EH (cell line): Measurements from ENCODE around the gene SKAP1.
"Not testable (repeated sequence)": the region's sequence is repeated elsewhere in the genome, so short reads cannot be mapped to it uniquely, and the experiment has no call there.

Source experiments
- DNase-seq: peaks from one replicate; pipeline ENCODE4 v3.0.0-alpha.2; 2015; ENCODE audit warnings: low read depth

SKAP1 gene

DNA sequence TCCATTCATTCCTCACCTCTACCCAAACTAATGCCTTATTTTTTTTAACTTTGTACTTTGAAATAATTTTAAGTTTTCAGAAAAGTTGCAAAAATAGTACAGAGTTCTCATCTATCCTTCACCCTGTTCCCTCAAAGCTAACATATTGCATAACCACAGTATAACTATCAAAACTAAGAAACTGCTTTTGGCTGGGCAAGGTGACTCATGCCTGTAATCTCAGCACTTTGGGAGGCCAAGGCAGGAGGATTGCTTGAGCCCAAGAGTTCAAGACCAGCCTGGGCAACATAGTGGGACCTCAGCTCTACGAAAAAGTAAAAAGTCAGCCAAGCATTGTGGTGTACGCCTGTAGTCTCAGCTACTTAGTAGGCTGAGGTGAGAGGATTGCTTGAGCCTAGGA, 147.7 kb downstream of the SKAP1 start:
- DNase-seq, result no peak

DNA sequence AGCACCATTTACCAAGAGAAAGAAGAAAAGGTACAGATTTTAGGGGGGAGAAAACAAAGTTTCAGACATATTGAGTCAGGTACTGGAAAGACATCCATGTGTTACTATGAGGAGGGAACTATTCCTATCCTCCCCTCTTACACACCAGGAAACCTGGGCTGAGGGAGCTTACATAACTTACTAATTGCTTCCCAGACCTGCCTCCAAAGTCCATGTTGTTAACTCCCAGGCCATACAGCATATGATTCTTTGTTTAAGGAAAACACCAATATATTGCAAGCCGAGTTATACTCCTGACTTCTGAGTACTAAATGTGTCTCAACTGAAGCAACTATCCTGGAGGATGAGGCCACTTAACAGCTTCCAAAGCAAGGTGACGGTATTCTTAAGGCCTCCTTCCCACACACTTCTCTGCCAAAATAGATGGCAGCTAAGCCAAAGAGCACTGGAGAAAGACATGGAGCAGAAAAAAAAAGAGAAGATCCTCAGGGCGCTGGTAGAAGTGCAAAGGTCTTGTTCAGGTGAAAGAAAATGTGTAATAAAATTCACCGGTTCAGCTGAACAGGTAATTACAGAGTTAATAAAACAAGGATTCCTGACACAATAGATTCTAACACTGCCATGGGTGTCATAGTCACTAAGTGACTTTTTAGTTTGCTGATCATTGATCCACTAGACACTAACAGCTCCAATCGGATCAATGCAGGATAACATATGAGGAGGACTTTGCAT, 151.1 kb downstream of the SKAP1 start:
- DNase-seq, result no peak

DNA sequence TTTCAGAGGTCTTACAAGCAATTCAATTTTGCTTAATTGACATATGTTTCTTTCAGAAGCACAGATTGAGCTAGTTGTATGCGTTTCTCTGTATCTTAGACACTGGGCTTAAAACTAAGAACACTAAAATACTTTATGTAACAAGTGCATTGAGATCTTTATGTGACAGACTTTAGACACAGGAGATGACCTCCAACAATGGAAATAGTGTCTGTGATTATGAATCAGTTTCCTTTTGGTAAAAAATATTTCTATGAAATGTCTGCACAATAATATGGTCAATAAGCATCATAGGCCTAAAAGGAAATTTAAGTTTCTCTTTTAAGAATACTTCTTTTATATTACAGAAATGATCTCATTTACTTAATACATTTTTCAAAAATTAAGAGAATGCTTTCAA, 153.2 kb downstream of the SKAP1 start:
- DNase-seq, result no peak

DNA sequence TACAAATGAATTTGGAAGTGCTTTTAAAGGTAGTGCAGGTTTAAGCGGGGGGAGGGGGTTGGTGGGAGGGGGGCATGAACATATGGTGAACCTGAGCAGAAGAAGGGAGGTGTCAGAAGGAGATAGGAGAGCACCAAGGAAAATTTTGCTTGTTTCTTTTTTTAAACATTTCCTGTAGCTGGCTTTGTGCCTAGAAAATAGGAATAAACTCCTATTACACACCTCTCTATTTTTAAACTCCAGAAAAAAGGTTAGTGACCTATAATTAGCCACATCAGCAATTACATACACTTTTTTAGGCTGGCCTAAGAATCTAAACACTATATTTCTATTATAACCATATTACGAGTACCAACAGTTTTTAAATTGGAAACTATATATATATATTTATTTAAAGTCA, 159.1 kb downstream of the SKAP1 start:
- no peak for DNase-seq

DNA sequence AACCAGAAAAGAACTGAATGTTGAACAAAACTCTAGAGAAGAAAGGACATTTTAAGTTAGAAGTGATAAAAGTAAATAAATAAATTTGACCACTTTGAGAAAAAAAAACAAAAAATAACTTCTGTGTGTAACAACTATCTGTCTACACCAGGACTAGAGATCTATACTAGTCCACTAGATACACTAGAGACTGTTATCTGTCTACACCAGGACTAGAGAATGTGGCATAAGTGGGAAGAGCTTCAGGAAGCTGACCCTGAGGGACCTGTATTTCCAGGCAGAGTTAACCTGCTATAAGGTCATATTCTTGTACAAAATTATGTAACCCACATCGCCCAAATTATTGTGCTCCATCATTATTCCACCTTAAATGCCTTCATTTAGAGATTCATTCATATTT, 160.8 kb downstream of the SKAP1 start:
- DNase-seq, result no peak

DNA sequence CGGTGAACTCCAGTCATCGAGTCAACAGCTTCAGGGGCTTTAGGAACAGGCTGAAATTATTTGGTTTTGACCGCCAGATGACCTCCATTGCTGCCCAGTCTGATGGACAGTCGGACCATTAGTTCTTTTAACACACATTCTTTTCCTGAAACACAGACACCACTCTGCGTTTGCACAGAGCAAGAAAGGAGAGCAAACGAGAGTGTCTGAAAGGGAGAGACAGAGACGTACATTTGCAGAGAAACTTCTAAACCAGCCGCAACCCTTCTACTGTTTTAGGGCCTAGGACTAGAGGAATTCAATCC, 166.3 kb downstream of the SKAP1 start:
- DNase-seq, result no peak

DNA sequence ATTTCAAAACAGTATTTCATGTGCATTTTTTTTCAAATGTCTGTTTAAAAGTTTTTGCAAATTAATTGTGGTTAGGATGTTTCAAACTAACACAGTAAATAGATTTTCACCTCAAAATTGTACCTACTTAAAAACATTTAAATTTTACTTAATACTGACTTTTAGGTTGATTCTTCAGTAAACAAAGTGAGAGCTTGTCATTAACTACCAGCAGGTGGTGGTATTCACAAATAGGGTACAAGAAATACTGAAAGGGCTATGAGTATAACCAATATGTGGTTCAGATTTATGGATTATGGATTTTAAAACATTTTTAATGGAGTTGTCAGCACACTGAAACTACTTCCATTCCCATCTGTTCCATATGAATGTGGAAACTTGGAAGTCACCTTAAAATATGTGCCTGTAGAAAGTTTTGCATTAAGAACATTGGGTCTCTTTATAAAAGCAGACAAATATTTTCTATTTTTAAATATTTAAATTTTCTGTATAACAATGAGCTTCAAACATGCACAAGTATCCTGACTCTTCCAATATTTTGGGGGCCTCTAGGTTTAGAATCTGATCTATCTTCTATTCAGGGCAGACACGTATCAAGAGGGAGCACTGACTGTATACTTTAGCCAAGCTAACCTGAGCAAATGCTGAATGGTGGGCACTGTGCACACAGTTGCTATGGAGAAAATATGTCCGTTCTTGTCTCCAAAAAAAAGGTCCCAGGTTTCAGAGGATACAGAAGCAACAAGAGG, 166.9 kb downstream of the SKAP1 start:
- no peak for DNase-seq

DNA sequence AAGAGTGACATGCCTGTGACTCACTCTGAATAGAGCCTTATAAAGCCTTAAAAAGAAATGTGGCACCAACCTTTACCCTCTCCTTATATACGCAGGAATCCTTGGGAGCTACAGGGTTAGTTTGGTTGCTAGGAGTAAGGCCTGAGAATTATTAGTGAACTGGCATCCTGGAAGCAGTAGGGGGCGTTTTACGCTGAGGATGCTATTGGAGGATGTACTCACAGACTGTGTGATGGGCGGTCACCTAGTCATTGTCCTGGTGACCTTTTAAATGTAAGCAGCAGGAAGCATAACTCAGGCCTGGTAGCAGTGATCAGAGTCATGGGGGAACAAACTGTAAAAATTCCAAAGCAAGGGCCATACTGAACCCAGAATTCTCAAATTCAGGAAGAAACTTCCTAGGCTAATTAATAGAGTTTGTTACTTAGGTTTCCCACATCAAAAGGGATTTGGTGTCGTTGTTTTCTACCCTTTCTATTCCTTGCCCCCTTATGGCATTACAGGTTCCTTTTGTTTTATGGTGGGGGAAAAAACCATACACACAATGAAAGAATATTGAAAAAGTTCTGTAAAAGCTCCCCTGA, 168.6 kb downstream of the SKAP1 start:
- DNase-seq, result peak; percentile 19

DNA sequence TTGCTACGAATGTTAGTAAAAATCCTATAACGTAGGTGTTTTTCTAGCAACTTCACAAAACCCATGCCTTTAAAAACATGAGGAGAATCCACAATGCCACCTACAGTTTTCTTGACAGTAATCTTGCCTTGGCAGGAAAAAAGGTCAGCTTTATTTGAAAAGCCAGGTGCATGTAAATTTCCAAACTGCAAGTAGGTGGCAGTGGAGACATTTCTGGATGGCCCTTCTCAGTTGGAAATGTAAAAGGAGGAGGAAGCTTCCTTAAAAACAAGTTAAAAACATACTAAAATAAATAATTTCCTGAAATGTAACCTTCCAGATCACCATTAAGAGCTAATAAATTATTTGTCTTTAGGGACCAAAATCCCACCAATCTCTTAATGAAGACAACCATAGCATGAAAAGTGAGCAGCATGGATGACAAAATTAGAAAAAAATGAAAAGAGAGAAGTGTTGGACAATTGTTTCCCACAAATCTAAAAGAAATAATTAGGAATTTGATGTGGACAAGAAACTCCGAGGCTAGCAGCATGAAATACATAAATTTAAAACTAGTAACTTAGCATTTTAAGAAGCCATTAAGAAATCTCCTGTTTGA, 170.2 kb downstream of the SKAP1 start:
- DNase-seq, result peak; percentile 15

DNA sequence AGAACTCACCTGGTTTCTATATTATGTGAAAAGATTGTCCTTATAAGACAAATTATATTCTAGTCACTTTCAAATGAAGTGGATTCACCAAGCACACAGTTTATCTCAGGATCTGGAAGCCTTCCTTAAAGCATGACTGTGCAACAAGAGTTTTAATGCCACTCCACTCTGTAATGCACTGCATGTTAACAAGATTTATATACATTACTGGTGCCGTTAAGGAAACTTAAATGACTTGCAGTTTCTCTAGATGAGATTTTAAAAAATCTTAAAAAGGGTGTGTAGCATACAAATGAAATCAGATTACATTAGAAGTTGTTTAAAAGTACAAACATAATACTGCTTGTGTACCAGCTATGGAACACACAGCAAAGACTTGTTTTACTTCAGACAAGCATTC, 171.7 kb downstream of the SKAP1 start:
- no peak for DNase-seq

DNA sequence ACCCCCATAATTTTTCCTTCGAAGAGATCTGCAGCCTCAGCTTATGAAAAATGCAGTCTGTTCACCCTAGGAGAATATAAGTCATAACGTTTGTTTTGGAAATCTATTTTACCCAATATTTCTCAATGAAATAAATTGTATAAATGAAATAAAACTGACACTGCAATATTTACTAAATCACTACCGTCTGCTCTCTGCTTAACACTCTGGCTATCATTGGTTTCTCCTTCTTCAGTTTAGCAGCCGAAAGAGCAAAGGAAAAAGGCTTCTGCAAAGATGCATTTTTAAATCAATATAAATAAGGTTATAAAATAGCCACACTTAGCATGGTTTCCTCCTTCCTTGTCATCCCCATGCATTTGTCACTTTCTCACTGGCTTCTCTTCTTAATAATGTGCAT, 174.3 kb downstream of the SKAP1 start:
- DNase-seq, result no peak

DNA sequence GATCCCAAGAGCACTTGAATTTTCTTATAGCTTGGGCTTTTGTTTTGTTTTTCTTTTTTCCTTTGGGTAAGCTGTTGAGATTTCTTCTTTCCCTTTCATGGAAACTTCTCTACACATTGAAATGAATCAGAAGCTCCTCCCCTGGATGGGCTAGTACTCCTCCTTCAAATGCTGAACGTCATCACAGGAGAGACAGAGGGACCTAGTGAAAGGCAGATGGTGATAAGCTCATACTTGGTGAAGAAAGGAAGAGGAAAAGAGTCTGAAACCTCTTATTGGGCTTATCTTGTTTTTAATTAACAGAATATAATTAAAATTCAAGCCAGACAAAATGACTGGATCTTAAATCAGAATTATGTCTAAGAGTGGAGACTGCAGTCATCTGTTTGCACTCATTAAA, 175.1 kb downstream of the SKAP1 start:
- DNase-seq, result no peak

DNA sequence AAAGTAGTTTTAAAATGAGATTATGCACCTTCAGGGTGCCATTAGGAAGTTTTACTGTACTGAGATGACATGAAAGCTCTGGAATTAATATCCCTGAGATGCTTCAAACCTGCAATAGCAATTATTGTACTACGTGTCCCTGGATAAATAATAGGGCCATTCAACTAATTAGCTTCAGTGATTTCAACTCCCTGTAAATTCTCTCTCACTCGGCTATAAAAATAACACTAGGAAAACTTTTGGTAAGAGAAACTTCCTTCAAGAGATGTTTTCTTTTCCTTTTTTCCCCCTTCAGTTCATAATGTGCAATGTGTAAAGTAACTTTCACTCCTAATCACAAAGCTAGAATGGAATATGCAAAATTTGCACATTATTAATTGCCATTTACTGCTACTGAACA, 176.0 kb downstream of the SKAP1 start:
- DNase-seq, result no peak

DNA sequence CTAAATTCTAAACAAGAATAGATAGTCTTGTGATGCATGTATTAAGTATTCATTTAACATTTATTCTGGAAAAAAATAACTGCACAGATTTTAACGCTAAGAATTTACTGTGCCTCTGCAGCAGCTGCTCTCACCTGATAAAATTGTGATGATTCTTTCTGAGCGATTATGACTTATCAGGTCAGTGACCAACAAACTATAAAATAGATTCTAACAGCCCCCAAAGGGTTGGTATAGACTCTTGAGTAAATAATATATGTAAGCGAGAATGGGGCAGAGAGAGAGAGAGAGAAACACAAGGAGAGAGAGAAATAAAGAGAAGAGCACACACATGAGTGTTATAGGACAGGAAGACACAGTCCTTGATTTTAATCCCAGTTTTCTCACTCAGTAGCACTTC, 178.1 kb downstream of the SKAP1 start:
- DNase-seq, result no peak

DNA sequence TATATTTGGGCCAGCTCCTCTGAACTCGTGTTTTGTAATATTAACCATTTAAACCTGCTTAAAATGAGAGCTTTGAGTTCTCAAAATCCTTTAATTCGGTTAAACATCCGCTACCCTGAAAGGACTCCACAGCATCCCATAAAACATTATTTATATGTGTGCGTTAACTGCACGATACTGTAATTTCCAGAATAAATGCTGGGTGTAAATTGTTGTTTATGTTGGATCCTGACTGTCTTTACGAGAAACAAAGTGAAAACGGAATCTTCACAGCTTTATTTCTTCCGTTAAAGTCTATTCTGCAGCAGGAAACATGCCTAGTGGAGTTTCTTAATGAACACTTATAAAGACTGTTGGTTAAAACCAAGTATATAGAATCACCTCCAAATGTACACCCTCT, 179.1 kb downstream of the SKAP1 start:
- DNase-seq, result no peak

DNA sequence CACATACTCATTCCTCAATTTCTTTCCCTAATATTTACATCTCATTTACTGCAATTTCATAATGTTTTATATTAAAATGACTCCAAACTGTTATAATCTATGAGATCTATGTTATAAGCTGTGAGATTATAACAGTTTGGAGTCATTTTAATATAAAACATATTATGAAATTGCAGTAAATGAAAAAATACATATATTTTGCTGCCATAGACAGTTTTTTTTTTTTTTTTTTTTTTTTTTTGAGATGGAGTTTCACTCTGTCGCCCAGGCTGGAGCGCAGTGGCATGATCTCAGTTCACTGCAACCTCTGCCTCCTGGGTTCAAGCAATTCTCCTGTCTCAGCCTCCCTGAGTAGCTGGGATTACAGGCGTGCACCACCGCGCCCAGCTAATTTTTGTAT, 180.0 kb downstream of the SKAP1 start:
- not testable (repeated sequence) for DNase-seq

DNA sequence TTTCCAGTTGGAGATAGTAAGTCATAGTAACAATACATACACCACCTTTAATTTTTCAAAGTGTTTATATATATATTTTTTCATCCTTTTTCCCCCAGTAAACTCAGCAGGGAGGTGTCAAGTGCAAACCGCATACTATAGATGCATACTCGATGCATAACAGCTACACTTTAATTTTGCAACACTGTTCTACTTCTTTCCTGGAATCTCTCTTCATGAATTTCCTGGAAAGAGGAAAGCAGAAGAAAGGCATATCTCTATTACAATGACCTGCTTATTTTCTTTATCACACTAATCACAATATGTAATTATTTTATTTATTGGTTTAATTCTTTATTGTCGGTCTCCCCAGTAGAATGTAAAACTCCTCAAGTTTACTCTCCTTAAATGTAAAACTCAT, 182.4 kb downstream of the SKAP1 start:
- no peak for DNase-seq

DNA sequence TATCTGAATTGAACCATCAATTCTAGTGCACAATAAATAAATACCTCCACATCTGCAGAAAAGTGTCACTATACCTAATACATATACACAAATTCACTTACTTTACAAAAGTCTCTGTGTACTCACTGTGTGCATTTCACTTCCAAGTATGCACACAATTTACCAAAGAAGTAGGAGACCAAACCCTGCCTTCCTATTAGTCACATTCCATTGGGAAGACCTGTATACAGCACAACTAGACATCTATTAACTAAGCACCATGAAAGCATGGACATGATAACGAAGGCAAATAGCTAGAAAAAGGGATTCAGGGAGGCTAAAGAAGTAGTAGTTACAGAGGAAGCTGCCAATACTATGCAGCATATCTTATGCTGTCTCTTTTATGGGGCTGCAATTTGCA, 183.0 kb downstream of the SKAP1 start:
- DNase-seq, result no peak

DNA sequence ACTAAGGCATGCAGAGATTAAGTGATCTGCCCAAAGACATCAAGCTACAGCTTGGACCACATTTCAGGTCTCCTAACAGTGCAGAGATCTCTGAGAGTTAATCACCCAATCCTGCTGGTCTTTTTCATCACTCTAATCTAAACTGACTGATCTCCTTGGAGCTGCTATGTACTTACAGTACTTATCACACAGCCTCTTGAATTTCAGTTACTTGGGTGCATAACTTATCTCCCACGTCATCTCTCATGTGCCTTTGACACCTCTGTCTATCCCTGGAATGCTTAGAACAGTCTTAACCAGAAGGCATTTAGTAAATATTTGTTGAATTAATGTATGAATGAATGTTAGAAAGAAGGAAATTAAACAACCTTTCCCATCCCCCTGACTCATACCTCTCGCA, 183.4 kb downstream of the SKAP1 start:
- DNase-seq, result peak; percentile 69

DNA sequence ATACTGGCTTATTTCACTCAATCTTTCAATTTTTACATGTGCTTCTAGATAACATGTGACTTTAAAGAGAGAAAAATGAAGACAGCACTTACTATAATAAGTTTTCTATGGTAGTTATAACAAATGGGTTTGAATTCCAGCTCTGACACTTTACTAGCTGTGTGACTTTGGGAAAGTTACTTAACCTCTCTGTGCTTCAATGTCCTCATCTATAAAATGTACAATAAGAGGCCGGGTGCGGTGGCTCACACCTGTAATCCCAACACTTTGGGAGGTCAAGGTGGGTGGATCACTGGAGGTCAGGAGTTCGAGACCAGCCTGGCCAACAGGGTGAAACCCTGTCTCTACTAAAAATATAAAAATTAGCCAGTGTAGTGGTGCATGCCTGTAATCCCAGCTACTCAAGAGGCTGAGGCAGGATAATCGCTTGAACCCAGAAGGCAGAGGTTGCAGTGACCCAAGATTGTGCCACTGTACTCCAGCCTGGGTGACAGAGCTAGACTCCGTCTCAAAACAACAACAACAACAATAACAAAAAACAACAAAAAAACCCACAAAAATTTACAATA, 184.5 kb downstream of the SKAP1 start:
- DNase-seq, result not testable (repeated sequence)

DNA sequence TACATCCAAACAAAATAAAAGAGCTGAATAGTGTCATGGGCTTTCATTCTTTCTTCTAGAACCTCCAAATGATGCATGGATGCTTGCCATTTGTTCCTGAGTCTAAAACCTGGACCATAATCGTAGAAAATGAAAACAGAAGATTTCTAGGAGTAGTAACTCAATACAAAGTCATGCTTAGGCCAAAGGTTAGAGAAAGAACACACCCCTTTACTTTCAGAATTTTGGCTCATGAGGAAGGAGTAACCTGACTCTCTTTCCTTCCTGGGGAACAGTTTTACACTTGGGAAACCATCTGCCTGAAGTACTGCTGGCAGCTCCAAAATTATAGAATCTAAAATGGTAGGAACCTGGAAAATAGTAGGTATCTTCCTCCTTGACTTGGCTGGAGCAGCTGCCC, 185.2 kb downstream of the SKAP1 start:
- DNase-seq, result no peak

DNA sequence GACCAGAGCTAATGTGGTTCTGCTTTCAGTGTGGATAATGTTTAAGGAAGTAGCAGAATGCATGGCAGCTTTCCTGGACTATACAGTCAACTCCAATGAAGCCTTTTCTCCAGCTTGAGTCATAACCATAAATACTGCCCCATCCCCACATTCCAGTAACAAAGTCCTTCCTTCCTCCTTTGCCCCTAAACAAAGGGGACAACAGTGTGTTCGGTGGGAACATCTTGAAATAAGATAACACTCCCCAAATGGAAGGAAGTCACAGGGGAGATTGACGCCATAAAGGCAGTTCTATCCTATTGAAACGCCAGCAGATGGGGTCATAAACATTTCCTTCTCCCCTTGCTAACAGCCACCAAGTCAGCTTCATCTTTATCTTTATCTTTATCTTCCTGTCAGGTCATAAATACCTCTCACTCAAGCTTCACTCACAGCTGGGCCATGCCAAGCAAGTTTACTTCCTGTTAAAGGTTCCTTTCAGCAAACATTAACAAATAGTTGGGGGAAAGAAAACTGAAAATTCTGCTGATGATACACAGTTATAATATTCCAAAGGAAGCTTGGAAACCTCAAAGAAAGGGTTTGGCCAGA, 185.8 kb downstream of the SKAP1 start:
- DNase-seq, result peak; percentile 65
